Measurements from ENCODE around the gene TPK1.
"Not testable (repeated sequence)": the region's sequence is repeated elsewhere in the genome, so short reads cannot be mapped to it uniquely, and the experiment has no call there.

The TPK1 gene

GRCh38 chr7:144468990-144469732, 366.7 kb downstream of the TPK1 start:
- DNase-seq: no peak

GRCh38 chr7:144459635-144460034, 376.2 kb downstream of the TPK1 start:
- DNase-seq: no peak

DNA sequence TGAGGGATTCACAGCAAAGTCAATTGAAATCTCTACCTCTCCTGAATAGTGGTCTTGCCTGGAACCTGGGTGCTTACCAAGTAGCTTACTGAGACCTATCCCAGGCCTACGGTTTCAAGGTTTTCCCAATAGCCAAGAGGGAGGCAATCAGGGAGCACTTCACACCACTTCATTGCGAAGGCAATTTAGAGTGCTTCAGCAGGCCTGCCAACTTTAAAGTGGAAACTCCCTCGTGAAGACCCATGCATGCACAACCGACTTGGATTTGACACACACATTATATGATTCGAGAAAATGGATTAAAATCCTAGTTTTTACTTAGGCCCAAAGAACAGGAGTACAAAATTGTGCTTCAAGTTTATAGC, 380.8 kb downstream of the TPK1 start:
- DNase-seq: no peak

DNA sequence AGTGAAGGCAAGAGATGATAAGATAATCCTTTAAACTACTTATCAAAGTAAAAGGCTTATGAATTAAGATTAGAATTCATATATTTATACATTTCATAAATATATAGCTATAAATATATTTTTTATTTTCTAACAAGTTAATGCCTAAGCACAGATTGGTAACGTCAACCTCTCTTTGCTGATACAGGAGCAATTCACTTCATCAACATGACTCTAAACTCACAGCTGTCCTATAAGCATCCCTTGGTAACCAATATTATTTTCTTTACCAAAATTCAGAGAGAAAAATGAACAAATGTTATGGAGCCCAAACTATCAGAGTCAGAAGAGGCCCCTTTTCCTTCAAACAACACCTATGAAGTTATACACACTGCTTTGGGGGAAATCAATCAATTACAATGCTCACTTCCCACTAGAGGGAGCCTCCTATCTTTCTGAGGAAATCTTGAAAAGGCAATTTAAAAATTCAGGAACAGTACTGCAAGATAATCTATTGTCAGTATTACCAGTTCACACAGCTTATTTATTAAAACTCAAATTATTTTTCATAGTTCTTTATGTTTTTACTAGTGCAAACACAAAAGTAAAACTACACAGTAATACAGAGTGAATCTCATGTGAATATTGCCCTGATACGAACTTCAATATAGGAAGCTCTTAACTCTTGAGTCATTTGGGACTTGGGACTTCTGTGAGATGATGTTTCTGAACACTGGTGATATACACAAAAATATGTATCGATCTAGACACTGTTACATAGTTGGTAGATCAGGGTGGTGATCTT, 381.4 kb downstream of the TPK1 start:
- no peak for DNase-seq

- DNase-seq: no peak
Measured at GRCh38 chr7:144452064-144452463, 383.8 kb downstream of the TPK1 start.

GRCh38 chr7:144445590-144445989, 390.3 kb downstream of the TPK1 start:
- DNase-seq: no peak

GRCh38 chr7:144439717-144440205, 396.1 kb downstream of the TPK1 start:
- DNase-seq: peak in 1 of 2 experiments; percentile 37

DNA sequence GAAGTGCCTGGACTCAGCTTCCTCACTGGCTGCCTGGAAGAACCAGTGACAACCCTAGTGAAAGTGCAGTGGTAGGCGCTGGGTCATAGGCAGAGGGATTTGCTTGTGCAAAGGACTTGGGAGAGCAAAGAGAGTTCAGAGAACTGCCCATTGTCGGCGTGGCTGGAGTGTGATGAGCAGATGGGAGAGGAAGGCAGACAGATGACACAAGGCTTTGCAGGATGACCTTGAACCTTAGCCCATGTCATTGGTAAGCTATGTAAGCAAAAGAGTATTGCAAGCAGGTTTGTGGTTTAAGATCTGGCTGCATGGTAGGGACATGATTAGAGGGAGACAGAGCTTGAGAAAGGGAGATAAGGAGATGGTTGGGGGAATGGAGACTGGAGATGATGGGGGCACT, 397.1 kb downstream of the TPK1 start:
- no peak for DNase-seq

GRCh38 chr7:144437370-144438191, 398.3 kb downstream of the TPK1 start:
- peak; percentile 15 to 63 for DNase-seq

DNA sequence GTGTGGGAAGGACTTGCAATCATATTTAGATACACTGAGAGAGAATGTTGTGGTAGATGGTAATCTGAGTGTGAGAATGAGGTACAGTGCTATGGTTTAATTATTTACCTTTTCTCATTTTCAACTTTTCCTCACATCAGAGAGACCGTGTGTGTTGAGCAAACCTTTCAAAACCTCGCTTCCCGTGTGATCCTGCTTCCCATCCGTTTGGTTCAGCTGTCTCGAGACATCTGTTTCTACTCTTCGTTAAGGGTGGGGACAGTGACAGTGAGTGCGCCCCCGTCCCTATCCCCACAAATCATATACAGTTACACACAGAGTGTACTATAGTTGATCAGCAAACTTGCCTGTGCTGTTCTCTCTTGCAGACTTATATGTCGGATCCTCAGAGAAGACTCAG, 399.4 kb downstream of the TPK1 start:
- no peak for DNase-seq

DNA sequence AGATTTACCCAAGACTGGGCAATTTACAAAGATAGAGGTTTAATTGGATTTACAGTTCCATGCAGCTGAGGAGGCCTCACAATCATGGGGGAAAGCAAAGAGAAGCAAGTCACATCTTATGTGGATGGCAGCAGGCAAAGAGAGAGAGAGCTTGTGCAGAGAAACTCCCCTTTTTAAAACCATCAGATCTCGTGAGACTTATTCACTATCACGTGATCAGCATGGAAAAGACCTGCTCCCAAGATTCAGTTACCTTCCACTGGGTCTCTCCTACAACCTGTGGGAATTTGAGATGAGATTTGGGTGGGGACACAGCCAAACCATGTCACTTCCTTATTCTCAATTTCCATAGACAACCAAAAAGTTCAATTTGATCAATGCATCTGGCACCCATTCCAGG, 407.4 kb downstream of the TPK1 start:
- no peak for DNase-seq

DNA sequence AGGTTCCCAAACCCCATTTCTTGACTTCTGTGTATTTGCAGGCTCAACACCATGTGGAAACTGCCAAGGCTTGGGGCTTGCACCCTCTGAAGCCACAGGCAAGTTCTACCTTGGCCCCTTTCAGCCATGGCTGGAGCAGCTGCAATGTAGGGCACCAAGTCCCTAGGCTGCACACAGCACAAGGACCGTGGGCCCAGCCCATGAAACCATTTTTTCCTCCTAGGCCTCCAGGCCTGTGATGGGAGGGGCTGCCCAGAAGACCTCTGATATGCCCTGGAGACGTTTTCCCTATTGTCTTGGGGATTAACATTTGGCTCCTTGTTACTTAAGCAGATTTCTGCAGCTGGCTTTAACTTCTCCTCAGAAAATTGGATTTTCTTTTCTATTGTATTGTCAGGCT, 408.3 kb downstream of the TPK1 start:
- DNase-seq: not testable (repeated sequence)

DNA sequence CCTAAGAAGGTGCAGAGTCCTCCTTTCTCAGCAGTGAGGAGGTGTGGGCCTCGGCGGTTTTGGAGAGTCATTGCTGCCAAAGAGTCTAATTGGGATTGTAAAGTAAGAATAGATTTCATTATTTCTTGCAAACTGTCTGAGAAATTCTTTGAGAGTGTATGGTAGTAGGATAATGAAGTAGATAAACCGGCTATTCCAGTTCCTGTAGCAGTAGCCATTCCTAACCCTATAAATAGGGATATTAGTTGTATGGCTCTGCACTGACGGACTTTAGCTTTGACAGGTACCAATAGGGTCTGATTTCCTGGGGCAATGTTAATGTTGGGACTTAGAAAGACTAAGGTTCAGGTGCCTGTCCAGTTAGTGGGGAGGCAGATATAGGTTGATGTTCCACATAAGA, 416.9 kb downstream of the TPK1 start:
- DNase-seq: not testable (repeated sequence)

- no peak for DNase-seq
Measured at GRCh38 chr7:144416341-144416740, 419.5 kb downstream of the TPK1 start.

- DNase-seq: no peak
Measured at GRCh38 chr7:144415858-144416257, 420.0 kb downstream of the TPK1 start.

GRCh38 chr7:144414815-144415214, 421.0 kb downstream of the TPK1 start:
- no peak for DNase-seq

GRCh38 chr7:144410441-144410840, 425.4 kb downstream of the TPK1 start:
- no peak for DNase-seq

- DNase-seq: no peak
Measured at GRCh38 chr7:144408121-144408520, 427.7 kb downstream of the TPK1 start.

DNA sequence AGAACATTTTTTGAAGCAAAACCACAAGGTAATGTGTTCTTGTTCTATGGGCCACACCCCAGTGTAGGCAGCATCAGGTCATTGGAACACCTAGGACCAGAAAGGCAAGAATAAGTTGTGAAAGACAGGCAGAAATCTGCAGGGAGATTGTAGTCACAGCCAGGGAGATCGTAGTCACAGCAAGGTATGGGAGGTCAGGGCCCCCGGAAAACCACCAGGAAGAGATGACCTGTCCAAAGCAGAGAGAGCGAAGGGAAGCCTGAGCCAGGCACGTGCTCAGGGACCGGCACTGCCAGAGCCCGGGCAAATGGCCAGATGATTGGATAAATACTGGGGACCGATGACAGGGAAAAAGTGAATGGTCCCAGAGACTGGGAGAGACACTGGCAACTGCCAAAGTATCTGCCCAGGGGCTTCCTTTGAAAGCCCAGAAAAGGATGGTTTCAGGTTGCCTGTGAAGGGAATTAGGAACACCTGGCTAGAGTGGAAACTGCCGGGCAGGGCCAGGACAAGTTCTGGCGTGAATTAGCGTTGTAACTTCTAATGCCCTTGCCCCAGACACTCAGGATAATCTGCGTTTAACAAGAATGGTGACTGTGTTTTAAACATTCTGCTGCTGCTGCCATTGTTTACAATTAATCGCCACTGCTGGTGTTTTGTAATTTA, 428.5 kb downstream of the TPK1 start:
- peak in 1 of 2 experiments; percentile 38 for DNase-seq

DNA sequence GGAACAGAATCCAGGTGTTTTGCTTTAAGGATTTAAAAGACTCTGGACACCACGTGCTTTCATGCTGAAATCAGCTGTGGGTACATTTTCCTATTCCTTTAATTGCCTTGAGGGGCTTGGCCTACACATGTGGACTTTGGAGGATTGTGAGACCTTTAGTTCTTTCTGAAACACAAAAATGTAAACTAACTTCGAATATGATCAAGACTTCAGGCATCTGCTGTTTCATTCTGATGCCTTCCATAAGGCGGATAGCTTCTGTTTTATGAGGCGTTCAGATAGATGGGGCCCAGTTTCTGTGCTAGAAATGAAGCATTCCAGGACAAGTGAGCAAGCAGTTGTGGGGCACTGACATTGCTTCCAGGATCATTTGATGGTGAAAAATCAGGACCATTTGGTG, 430.9 kb downstream of the TPK1 start:
- no peak for DNase-seq

DNA sequence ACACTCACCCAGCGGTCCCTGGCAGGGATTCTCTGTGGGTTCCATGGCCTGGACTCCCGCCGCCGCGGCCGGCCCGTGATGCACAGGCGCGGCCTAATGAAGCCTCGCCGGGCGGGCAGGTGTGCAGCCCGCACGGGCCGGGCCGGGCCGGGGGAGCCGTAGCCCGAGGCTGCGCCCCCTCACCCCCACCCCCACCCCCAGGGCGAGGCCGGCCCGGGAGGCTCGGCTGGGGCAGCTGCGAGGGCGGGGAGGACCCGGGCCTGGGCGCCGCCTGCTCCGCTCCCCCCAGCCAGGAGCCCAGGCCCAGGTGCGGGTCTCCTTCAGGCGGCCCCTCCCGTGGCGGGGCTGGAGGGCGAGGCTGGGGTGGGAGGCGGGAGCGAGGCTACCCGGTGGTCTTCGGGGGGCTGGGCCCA, 432.2 kb downstream of the TPK1 start, which contains the start of gene NOBOX:
TSS of gene NOBOX (minus strand) at position 45 of the 413 bp plus-strand sequence.
- no peak for DNase-seq

- DNase-seq: no peak
Measured at GRCh38 chr7:144403102-144403501, 432.8 kb downstream of the TPK1 start.
